ENCODE results near the gene ACOT7. TPM values are rescaled to one million over a fixed set of nuclear protein-coding genes. Genes with fewer than 3 reads are reported as not detected.
"Not testable (repeated sequence)": the region's sequence is repeated elsewhere in the genome, so short reads cannot be mapped to it uniquely, and the experiment has no call there.

The ACOT7 gene
- total RNA-seq, 1 experiment from 2014 or later: 165 TPM

GRCh38 chr1:6378096-6378746 lies 15.3 kb downstream of the ACOT7 start:
- H3K9me2 ChIP-seq (replicated peaks; ENCODE audit: low read length): no peaks in the 10 kb centered on the region
- peak; percentile 51; the same call in 1 of the 2 replicates for ATAC-seq
- H3K9ac ChIP-seq (ENCODE audit: low read length): no peak overlapping the region
- H3K4me2 ChIP-seq (ENCODE audit: low read length): no peak overlapping the region
- TF ChIP-seq EZH2 (IDR thresholded peaks at IDR 0.05; ENCODE audit: low read length, unreplicated experiment) (no peak), CTCF (conservative IDR thresholded peaks at IDR 0.05; ENCODE audit: low read depth, low read length) (peak; percentile 36; the same call in 1 of the 2 replicates), EZH2phosphoT487 (IDR thresholded peaks at IDR 0.05; ENCODE audit: borderline replicate concordance, low read length) (no peak)
- no peak overlapping the region for H3K4me3 ChIP-seq (ENCODE audit: low read length)
- H3K9me3 ChIP-seq (ENCODE audit: low read length): no peaks in the 10 kb centered on the region
- H3K79me2 ChIP-seq (ENCODE audit: low read length): peaks cover 87% of the 10 kb centered on the region
- intact Hi-C loops (cut with micrococcal nuclease): no loop called here
- peaks cover 23% of the 10 kb centered on the region; the same call in 1 of the 2 replicates for H4K20me1 ChIP-seq (ENCODE audit: low read length)
- POLR2A ChIA-PET (ENCODE audit: unreplicated experiment): no interaction called here
- no peak overlapping the region for H2AFZ ChIP-seq (ENCODE audit: low read length)
- no peaks in the 10 kb centered on the region for H3K36me3 ChIP-seq (ENCODE audit: low read depth, low read length)
- no peak overlapping the region for H3K27ac ChIP-seq (ENCODE audit: low read length)
- no peaks in the 10 kb centered on the region for H3F3A ChIP-seq (ENCODE audit: low read length, unreplicated experiment)
- H3K27me3 ChIP-seq (ENCODE audit: low read length): no peaks in the 10 kb centered on the region
- CTCF ChIA-PET: no interaction called here
- no peaks in the 10 kb centered on the region for H3K4me1 ChIP-seq (ENCODE audit: insufficient read depth, low read length)
- DNase-seq: no peak
- no TSS peak for BruUV-seq (replicated peaks)

- CTCF ChIA-PET: no interaction called here
- Histone ChIP-seq H3K27ac (ENCODE audit: low read length) (no peak overlapping the region), H3K79me2 (ENCODE audit: low read length) (peaks cover 76% of the 10 kb centered on the region)
Measured at GRCh38 chr1:6373961-6374720, 19.4 kb downstream of the ACOT7 start.

GRCh38 chr1:6372236-6372635 lies 21.3 kb downstream of the ACOT7 start:
- H3K27ac ChIP-seq (ENCODE audit: low read length); H3K9ac ChIP-seq (ENCODE audit: low read length); H3K9me2 ChIP-seq (replicated peaks; ENCODE audit: low read length); DNase-seq; H3K27me3 ChIP-seq (ENCODE audit: low read length); H3F3A ChIP-seq (ENCODE audit: low read length, unreplicated experiment); BruUV-seq (replicated peaks); H3K36me3 ChIP-seq (ENCODE audit: low read depth, low read length); H3K4me1 ChIP-seq (ENCODE audit: insufficient read depth, low read length); intact Hi-C loops (cut with micrococcal nuclease); H3K4me3 ChIP-seq (ENCODE audit: low read length); H3K9me3 ChIP-seq (ENCODE audit: low read length); ATAC-seq; H2AFZ ChIP-seq (ENCODE audit: low read length); H3K4me2 ChIP-seq (ENCODE audit: low read length); H4K20me1 ChIP-seq (ENCODE audit: low read length); CTCF ChIA-PET: not testable (repeated sequence)
- H3K79me2 ChIP-seq (ENCODE audit: low read length): peaks cover 71% of the 10 kb centered on the region
- POLR2A ChIA-PET (ENCODE audit: unreplicated experiment): interaction anchor here (0.7 kb wide), 1 partner anchor 21 kb away, joined by 4 read pairs; no protein-coding TSS in a partner anchor

More at GRCh38 chr1:6373961-6374720, 19.4 kb downstream of the ACOT7 start:
- no peak for DNase-seq
- intact Hi-C loops (cut with micrococcal nuclease): no loop called here
- Histone ChIP-seq H3K4me2 (ENCODE audit: low read length) (no peak overlapping the region), H3K9me3 (ENCODE audit: low read length) (no peaks in the 10 kb centered on the region), H2AFZ (ENCODE audit: low read length) (no peak overlapping the region), H3K27me3 (ENCODE audit: low read length) (no peaks in the 10 kb centered on the region), H3F3A (ENCODE audit: low read length, unreplicated experiment) (no peaks in the 10 kb centered on the region), H3K9me2 (replicated peaks; ENCODE audit: low read length) (no peaks in the 10 kb centered on the region), H3K4me1 (ENCODE audit: insufficient read depth, low read length) (no peaks in the 10 kb centered on the region), H4K20me1 (ENCODE audit: low read length) (peaks cover 10% of the 10 kb centered on the region; the same call in 1 of the 2 replicates), H3K4me3 (ENCODE audit: low read length) (no peak overlapping the region), H3K9ac (ENCODE audit: low read length) (no peak overlapping the region), H3K36me3 (ENCODE audit: low read depth, low read length) (no peaks in the 10 kb centered on the region)
- BruUV-seq (replicated peaks): no TSS peak
- POLR2A ChIA-PET (ENCODE audit: unreplicated experiment): interaction anchor here (0.6 kb wide), 1 partner anchor 33 kb away, joined by 8 read pairs; no protein-coding TSS in a partner anchor
- TF ChIP-seq CTCF (conservative IDR thresholded peaks at IDR 0.05; ENCODE audit: low read depth, low read length) (no peak), EZH2 (IDR thresholded peaks at IDR 0.05; ENCODE audit: low read length, unreplicated experiment) (no peak), EZH2phosphoT487 (IDR thresholded peaks at IDR 0.05; ENCODE audit: borderline replicate concordance, low read length) (no peak)
- ATAC-seq: no peak

Measured in PC-3 (cell line).